22Rv1 (cell line): ENCODE data around the gene KCNJ6.
"Not testable (repeated sequence)": the region's sequence is repeated elsewhere in the genome, so short reads cannot be mapped to it uniquely, and the experiment has no call there.

Experiments used
- H3K27ac ChIP-seq: fragments of 450-650 bp; 2 replicates; pipeline ENCODE4 v1.5.1; 2017
- CTCF ChIP-seq: fragments of 450-650 bp; IDR thresholded peaks from 2 replicates; pipeline ENCODE4 v1.5.1; 2017; ENCODE audit warnings: mild to moderate bottlenecking
- ZFX ChIP-seq: fragments of 450-650 bp; IDR thresholded peaks from 2 replicates; pipeline ENCODE4 v1.6.1; 2017; ENCODE audit warnings: antibody characterized with exemption, borderline replicate concordance

KCNJ6 gene

DNA sequence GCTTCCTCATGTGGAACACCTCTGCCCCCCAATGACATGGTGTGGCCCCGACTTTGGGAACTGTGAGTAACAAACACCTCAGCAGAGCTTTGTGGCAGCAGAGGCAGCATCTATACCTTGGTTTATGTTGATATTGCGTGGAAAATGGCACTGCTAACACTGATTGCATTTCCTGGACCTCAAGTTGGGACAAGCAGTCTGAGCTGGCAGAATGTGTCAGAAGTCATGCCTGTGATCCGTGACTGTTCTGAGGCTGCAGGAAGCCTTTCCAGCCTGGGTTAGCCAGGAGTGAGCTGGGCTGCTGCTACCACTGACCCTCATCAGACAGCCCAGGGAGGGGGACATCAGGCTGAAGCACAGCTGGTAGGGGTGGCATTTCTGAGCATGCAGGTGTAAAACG, 268.5 kb downstream of the KCNJ6 start:
- no peak for TF ChIP-seq ZFX
- no peak overlapping the region for H3K27ac ChIP-seq

GRCh38 chr21:37646761-37647160, 269.5 kb downstream of the KCNJ6 start:
- not testable (repeated sequence) for H3K27ac ChIP-seq

DNA sequence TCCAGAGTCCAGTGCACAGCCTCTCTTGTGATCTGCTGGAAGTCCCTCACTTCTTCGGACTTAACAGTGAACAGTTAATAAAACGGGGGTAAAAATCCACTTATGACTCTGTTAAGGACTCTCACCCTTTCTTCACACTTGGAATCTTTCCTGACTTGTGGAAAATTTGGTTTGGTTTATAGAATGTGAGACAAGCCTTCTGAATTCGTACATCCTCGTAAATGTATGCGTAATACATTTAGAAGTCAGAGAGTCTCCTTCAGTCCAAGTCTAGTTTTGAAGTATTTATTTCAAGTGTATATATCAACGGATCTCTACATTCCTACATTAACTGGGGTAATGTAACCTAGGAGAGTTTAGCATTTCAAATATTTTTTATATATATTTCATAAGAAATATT, 270.4 kb downstream of the KCNJ6 start:
- H3K27ac ChIP-seq, result no peak overlapping the region
- TF ChIP-seq ZFX (no peak), CTCF (no peak)

DNA sequence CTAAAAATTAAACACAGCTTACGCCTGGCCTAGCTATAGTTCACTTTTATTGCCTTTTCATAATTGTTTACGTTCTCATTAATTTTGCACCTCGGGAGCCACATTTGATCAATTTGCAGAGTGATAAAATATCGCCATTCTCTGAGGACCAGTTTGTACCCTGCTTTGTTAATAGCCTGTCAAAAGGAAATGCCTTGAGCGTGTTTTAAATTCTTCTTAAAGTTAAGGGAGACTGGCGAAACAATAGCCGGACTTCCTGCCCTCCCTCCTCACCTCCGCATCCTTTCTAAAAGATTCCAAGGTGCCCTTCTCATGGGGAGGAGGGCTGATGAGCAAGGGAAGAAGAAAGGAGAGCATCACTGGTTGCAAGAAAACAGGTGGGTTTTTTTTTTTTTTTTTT, 271.6 kb downstream of the KCNJ6 start:
- TF ChIP-seq ZFX (no peak), CTCF (no peak)
- H3K27ac ChIP-seq, result no peak overlapping the region

GRCh38 chr21:37643862-37644261, 272.4 kb downstream of the KCNJ6 start:
- not testable (repeated sequence) for H3K27ac ChIP-seq

- no peak overlapping the region for H3K27ac ChIP-seq
- TF ChIP-seq CTCF, result peak; percentile 58
- TF ChIP-seq ZFX, result no peak
Observed at GRCh38 chr21:37642493-37642892, 273.8 kb downstream of the KCNJ6 start.

DNA sequence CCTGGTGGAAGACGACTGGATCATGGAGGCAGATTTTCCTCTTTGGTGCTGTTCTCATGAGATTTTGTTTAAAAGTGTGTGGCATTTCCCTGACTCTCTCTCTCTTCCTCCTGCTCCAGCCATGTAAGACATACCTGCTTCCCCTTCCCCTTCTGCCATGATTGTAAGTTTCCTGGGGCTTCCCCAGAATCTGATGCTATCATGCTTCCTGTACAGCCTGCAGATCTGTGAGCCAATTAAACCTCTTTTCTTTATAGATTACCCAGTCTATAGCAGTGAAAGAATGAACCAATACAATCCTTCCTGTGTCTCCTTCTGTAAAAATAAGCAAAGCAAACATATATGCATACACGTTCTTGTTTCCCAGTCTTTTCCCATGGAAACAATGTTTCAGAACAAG, 276.5 kb downstream of the KCNJ6 start:
- H3K27ac ChIP-seq, result no peak overlapping the region
- TF ChIP-seq CTCF (no peak), ZFX (no peak)

- no peak overlapping the region for H3K27ac ChIP-seq
Observed at GRCh38 chr21:37636152-37636860, 280.0 kb downstream of the KCNJ6 start.

DNA sequence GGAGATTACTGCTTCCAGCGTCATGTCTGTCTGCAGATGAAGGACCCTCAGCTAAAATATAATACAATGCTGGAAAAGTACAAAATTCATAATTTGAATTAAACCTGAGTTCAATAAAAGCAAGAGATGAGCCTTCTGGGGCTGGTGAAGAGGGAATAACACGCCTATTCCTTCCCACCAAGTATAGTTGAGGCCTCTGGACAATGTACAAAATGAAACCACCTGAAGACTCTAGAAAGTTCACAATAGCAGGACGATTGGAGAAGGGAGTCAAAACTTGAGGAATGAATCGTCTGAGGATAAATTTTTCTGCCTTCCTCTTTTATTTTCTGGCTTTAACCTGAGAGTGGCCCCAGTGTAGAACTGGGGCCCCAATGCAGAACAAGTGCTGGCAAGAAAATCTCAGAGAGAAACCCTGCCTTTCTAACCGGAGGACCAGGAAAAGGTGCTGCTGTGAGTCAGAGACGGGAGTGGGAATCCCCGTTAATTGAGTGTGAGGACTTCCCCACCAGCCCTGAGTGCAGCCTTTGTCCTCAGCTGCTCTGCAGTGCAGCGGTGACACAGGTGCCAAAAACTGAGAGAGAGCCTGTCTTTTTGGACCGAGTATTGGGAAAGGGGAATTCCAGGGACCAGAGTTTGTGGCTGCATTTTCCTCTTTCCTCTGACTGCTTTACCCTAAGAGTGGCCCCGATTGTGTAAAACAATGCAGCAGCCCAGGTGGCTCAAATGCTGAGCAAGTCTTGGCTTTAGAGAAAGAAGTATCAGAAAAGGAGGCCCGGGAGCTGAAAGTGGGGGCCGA, 284.7 kb downstream of the KCNJ6 start:
- TF ChIP-seq CTCF (no peak), ZFX (no peak)
- no peak overlapping the region for H3K27ac ChIP-seq

More at GRCh38 chr21:37636152-37636860, 280.0 kb downstream of the KCNJ6 start:
- TF ChIP-seq ZFX, result no peak
